Transverse colon (tissue), 4 donors: Measurements from ENCODE around the gene GLIPR1L1. TPM values are rescaled to one million over a fixed set of nuclear protein-coding genes. Genes with fewer than 3 reads are reported as not detected.

Source experiments
- DNase-seq: peaks from one replicate; pipeline ENCODE4 v3.0.0-alpha.2; 2019
- H3K27ac ChIP-seq, 4 donors: fragments of 200-600 bp; sonication (generic); 2 replicates each; pipeline ENCODE4 v1.5.1; 2016 to 2018; ENCODE audit warnings: inconsistent platforms in 4 of 4
- H3K27me3 ChIP-seq: fragments of 200-600 bp; sonication (generic); 2 replicates; pipeline ENCODE4 v1.5.1; 2017; ENCODE audit warnings: inconsistent platforms
- H3K36me3 ChIP-seq, 4 donors: fragments of 200-600 bp; sonication (generic); 2 replicates each; pipeline ENCODE4 v1.5.1; 2017 to 2019; ENCODE audit warnings: inconsistent platforms in 4 of 4
- H3K4me1 ChIP-seq, 4 donors: fragments of 200-600 bp; sonication (generic); 2 replicates each; pipeline ENCODE4 v1.5.1; 2017 to 2020; ENCODE audit warnings: inconsistent platforms in 4 of 4
- H3K4me3 ChIP-seq, 4 donors: fragments of 200-600 bp; sonication (generic); 1 replicate in 1 of 4; 2 replicates in 3 of 4; pipeline versions ENCODE4 v1.5.1 to v1.6.1; 2017 to 2019; ENCODE audit warnings: inconsistent platforms in 4 of 4
- H3K9me3 ChIP-seq, 2 donors: fragments of 200-600 bp; sonication (generic); 2 replicates each; pipeline ENCODE4 v1.5.1; 2017 to 2019; ENCODE audit warnings: inconsistent platforms in 2 of 2
- CTCF ChIP-seq, 5 experiments: fragments of 200-600 bp in 3 of 5; fragments of 450-650 bp in 2 of 5; sonication (generic) in 3 of 5; IDR thresholded peaks; 1 replicate in 2 of 5; 2 replicates in 3 of 5; pipeline ENCODE4 v1.5.1; 2016 to 2017; ENCODE audit warnings: antibody characterized with exemption in 5 of 5, inconsistent platforms in 3 of 5, mild to moderate bottlenecking in 2 of 5, moderate library complexity in 1 of 5
- EP300 ChIP-seq: sonication (generic); formaldehyde crosslinking; IDR thresholded peaks from one replicate; pipeline ENCODE4 v1.6.1; 2017; ENCODE audit warnings: antibody characterized with exemption, low read depth
- POLR2A ChIP-seq: fragments of 450-650 bp; IDR thresholded peaks from one replicate; pipeline ENCODE4 v1.6.1; 2016; ENCODE audit warnings: antibody characterized with exemption, mild to moderate bottlenecking, moderate library complexity
- POLR2AphosphoS5 ChIP-seq, 3 donors: sonication (generic); formaldehyde crosslinking; IDR thresholded peaks; one replicate each; pipeline ENCODE4 v1.6.1; 2016; ENCODE audit warnings: antibody characterized with exemption in 3 of 3
- WGBS, 2 donors: methylation state at CpG; one replicate each; pipeline ENCODE4 v1.1.5; 2018; ENCODE audit warnings: low coverage in 1 of 2; 5-methylcytosine and 5-hydroxymethylcytosine counted together
- in situ Hi-C, 4 donors: fragments of 200-750 bp; cut with MboI; loops; one replicate each; pipeline versions ENCODE4 v1.15.0 to v1.15.1; 2017; ENCODE audit warnings: low sequenced_read_pairs in 3 of 4, low pct_ligation_motif_present in 1 of 4, low pct_unique_long_range_greater_than_20kb in 1 of 4
- intact Hi-C: fragments of 100-400 bp; cut with DNase I; formaldehyde crosslinking; loops from one replicate; pipeline ENCODE4 v1.15.1; 2023; ENCODE audit warnings: low total_unique reads
- total RNA-seq, 4 donors: library from RNA; depleted of rRNA; stranded (reverse); fragments of >200 nt; gene quantifications; one replicate each; pipeline ENCODE4 v1.1.0, GENCODE V29; 2016

The GLIPR1L1 gene
- total RNA-seq, 4 donors from 2014 or later = not detected

- no peaks in the 10 kb centered on the region for H3K27me3 ChIP-seq
- no peak overlapping the region for H3K27ac ChIP-seq
- intact Hi-C loops (no loop called here), in situ Hi-C loops (no loop called here)
- TF ChIP-seq POLR2AphosphoS5 (IDR thresholded peaks at IDR 0.05) = no peak
- H3K4me3 ChIP-seq = no peak overlapping the region
- H3K4me1 ChIP-seq = no peaks in the 10 kb centered on the region
- H3K36me3 ChIP-seq = no peaks in the 10 kb centered on the region
- 75 to 81% methylated on average over 3 of the region's 3 CpGs for WGBS, 2 donors
- no peaks in the 10 kb centered on the region for H3K9me3 ChIP-seq
- no peak for DNase-seq
Measured at GRCh38 chr12:75317784-75318183, 16.7 kb upstream of the GLIPR1L1 start.

- WGBS, 2 donors = 2 to 5% methylated on average over 1 of the region's 1 CpG
Measured at GRCh38 chr12:75322464-75322863, 12.0 kb upstream of the GLIPR1L1 start.

GRCh38 chr12:75323663-75324062, 10.8 kb upstream of the GLIPR1L1 start:
- no peaks in the 10 kb centered on the region for H3K9me3 ChIP-seq
- TF ChIP-seq EP300 (no peak), POLR2A (no peak), CTCF (IDR thresholded peaks at IDR 0.05) (no peak), POLR2AphosphoS5 (IDR thresholded peaks at IDR 0.05) (no peak)
- in situ Hi-C loops = no loop called here
- no peak overlapping the region for H3K27ac ChIP-seq
- no peak overlapping the region for H3K4me3 ChIP-seq
- 75 to 93% methylated on average over 3 of the region's 3 CpGs for WGBS, 2 donors
- H3K4me1 ChIP-seq = no peaks in the 10 kb centered on the region
- H3K36me3 ChIP-seq = no peaks in the 10 kb centered on the region
- no peaks in the 10 kb centered on the region for H3K27me3 ChIP-seq
- no peak for DNase-seq
- intact Hi-C loops = no loop called here

More at GRCh38 chr12:75322464-75322863, 12.0 kb upstream of the GLIPR1L1 start:
- TF ChIP-seq POLR2AphosphoS5 (IDR thresholded peaks at IDR 0.05) (no peak), EP300 (no peak), CTCF (IDR thresholded peaks at IDR 0.05) (no peak), POLR2A (no peak)
- intact Hi-C loops (no loop called here), in situ Hi-C loops (no loop called here)
- Histone ChIP-seq H3K27ac (no peak overlapping the region), H3K4me1 (no peaks in the 10 kb centered on the region), H3K4me3 (no peak overlapping the region), H3K9me3 (no peaks in the 10 kb centered on the region), H3K36me3 (no peaks in the 10 kb centered on the region), H3K27me3 (no peaks in the 10 kb centered on the region)
- no peak for DNase-seq

GRCh38 chr12:75327642-75328041, 6.8 kb upstream of the GLIPR1L1 start:
- Histone ChIP-seq H3K9me3 (no peaks in the 10 kb centered on the region), H3K27me3 (no peaks in the 10 kb centered on the region), H3K36me3 (no peaks in the 10 kb centered on the region), H3K4me1 (peaks cover 0 to 11% (median 6%) of the 10 kb centered on the region in 4 donors), H3K27ac (no peak overlapping the region), H3K4me3 (no peak overlapping the region)
- WGBS, 2 donors = 85 to 87% methylated on average over 1 of the region's 1 CpG
- in situ Hi-C loops = no loop called here
- DNase-seq = no peak
- TF ChIP-seq EP300 = no peak
- TF ChIP-seq POLR2A = no peak
- TF ChIP-seq POLR2AphosphoS5 (IDR thresholded peaks at IDR 0.05) = no peak
- no peak for TF ChIP-seq CTCF (IDR thresholded peaks at IDR 0.05)
- intact Hi-C loops = loop anchor here (2.0 kb wide), 1 partner anchor 63 kb away; the partner anchor contains the start of gene GLIPR1L2
